AG09309 (cell line): Measurements from ENCODE around the gene DUSP7.

Experiments used
- DNase-seq: peaks from one replicate; pipeline ENCODE4 v3.0.0-alpha.2; 2010; ENCODE audit warnings: low read depth
- H3K4me3 ChIP-seq: 2 replicates; pipeline ENCODE4 v1.5.1; 2011; ENCODE audit warnings: mild to moderate bottlenecking, low read depth, low read length, moderate library complexity; ENCODE audit not compliant: control insufficient read depth
- TF ChIP-seq, protein P1 (sequence below): IDR thresholded peaks from 2 replicates; pipeline ENCODE4 v1.5.1; 2011; ENCODE audit warnings: mild to moderate bottlenecking, low read depth, low read length, inconsistent platforms; ENCODE audit not compliant: insufficient read depth, control insufficient read depth; ENCODE audit errors: missing control alignments

The DUSP7 gene

DNA sequence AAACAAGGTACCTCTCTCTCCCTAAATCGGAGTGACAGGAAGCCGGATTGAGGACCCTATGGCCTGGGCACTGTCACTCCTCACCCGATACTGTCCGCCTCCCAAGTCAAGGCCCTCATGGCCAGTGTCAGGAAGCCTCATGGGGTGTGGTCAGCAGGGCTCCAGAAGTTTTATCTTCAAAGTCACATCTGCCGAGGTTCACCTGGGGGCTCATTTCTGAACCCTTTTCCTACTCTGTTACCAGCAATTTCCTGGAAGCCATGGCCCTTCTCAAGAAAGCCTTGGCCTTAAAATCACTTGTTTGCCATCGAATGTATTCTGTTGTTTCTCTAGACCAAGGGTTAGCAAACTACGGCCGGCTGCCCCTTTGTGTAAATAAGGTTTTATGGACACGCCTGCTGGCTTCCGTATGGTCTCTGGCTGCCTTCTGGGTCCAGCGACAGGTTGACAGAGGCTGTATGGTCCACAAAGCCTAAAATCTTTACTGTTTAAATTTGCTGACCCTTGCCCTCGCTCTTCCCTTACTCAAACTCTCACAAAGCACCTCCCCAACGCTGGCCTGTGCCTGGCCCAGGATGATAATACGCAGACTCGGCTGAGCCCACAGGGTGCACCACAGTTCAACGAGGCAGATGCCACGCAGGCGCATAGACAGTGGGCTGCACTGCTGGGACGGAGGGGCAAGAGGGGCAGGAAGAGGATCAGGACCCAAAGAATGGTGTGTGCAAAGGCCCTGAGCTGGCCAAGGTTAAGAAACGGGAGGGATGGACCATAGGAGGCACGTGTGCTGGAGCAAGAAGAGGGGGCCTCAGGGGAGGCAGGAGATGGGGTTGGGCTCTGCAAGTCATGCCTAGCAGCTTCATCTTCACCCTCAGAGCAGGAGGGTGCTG is 24.7 kb upstream of the DUSP7 start:
- DNase-seq: no peak
- H3K4me3 ChIP-seq: no peak overlapping the region
- TF ChIP-seq, protein P1, sequence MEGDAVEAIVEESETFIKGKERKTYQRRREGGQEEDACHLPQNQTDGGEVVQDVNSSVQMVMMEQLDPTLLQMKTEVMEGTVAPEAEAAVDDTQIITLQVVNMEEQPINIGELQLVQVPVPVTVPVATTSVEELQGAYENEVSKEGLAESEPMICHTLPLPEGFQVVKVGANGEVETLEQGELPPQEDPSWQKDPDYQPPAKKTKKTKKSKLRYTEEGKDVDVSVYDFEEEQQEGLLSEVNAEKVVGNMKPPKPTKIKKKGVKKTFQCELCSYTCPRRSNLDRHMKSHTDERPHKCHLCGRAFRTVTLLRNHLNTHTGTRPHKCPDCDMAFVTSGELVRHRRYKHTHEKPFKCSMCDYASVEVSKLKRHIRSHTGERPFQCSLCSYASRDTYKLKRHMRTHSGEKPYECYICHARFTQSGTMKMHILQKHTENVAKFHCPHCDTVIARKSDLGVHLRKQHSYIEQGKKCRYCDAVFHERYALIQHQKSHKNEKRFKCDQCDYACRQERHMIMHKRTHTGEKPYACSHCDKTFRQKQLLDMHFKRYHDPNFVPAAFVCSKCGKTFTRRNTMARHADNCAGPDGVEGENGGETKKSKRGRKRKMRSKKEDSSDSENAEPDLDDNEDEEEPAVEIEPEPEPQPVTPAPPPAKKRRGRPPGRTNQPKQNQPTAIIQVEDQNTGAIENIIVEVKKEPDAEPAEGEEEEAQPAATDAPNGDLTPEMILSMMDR: no peak

DNA sequence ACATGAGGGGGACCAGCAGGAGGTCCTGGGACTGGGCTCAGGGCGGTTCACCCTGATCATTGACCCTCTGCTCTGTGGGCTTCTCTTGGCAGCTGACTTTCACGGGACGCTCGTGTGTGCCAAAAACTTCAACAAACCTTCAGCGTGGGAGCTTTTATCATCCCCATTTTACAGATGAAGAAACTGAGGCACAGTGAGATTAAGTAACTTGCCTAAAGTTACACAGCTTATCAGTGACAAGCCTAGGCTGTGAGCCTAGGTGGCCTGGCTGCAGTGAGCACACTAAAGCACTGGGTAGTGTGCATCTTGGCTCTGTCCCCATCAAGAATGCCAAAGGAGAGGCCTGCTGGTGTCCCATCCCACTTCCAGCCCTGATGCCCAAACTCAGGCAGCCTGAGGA is 23.6 kb upstream of the DUSP7 start:
- H3K4me3 ChIP-seq: no peak overlapping the region
- no peak for DNase-seq
- TF ChIP-seq, protein P1: no peak

DNA sequence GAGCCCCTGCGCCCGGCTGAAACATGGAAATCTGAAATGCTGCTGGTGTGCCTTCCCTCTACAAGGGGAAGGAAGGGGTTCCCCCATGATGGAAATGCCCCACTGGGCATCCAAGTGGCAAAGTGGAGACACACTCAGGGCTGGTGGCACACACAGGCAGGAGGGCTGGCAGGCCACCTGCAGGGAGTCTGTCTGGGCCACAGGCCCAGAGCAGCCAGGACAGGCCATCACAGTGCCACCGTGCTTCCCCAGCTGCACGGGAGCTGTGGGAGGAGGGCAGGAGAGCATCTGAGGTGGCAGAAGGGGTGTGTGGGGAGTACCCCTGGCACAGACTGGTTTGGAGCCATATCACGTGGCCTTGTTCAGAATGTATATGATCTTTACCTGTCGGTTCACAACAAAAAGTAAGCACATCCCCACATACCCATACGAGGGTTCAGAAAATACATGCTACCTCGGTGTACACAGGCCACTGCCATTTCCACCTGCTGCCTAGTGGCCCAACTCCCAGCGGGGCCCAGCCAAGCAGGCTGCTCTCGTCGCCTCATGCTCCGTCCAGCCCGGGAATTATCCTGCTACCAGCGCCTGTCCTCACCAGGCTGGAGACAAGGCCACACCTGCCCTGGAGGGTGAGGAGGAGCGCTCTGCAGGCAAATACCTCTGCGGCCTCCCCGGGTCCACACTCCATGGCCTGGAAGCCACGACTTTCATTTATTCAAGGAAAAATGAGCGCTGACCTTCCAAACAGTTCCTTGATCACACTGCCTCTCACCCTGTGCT is 22.6 kb upstream of the DUSP7 start:
- H3K4me3 ChIP-seq: no peak overlapping the region
- no peak for DNase-seq
- TF ChIP-seq, protein P1: no peak

DNA sequence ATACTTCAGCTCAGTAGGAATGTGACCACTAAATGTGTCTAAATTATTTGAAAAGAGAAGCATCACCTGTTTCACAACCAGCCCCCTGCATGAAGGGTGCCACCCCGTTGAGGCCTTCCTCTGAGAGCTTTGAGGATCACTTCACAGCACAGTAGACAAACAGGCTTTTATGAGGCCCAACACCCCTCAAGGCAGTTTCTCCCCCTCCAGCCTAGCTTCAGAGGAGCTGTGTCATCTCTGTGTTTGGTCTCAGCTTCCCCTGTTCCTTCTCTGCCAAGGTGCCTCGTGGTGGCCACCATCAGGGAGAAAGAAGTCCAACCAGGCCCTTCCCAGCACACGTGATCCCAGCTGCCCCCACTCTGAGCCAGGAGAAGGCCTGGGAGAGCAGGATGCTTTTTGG is 21.6 kb upstream of the DUSP7 start:
- DNase-seq: no peak
- TF ChIP-seq, protein P1: no peak
- no peak overlapping the region for H3K4me3 ChIP-seq

DNA sequence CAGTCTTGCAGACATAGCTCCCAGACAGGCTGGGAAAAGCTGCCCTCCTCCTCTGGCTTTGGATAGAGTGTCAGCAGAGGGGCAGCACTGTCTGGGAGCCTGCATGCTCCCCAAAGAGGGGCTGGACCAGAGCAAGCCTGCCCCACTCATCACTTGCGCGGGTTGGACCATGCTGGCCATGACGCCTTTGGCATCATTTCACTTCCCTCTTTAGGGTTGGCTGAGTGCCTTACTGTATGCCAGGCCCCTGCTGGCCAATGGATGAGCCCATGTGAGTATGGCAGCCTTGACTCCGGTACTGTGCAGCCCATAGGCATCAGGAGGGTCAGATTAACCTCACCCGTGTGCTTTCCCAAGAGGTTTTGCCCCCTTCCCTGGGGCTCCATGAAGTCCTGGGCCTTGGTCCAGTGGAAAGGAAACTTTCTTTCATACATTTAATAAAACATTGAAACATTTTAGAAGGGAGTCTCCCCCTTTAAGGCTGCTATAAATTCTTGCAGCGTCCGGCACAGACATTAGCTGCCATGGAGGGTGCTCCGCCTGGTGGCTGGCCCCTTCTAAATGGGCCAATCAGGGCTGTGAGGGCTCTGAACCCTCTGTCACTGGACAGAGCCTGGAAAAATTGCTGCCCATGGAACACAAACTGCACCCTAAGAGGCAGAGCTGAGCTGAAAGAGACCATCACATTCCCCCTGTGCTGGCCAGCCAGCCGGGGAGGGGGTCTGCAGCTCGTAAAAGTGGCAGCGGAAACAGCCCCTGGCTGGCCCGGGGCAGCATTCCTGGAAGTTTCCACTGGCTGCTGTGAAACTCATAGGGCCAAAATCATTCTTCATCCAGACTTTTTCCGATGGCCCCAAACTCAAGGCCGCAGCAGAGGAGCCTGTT is 20.8 kb upstream of the DUSP7 start:
- DNase-seq: no peak
- TF ChIP-seq, protein P1: no peak

DNA sequence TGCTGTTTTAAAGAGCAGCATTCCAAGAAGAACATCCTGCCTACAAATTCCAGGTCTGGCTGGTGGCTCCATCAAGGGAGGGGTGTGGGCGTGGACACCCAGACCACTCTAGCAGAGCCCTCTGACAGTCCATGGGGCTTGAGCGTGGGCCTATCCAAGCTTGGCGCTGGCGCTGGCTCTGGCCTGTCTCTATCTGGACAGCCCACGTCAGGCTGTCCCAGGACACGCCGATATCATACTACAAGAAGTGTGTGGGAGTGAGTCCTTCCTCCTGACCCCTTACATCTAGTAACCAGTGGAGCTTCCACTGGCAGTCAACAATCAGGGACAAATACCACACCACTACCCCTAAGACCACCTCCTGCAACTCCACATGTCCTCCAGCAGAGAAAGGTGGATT is 17.1 kb upstream of the DUSP7 start:
- DNase-seq: no peak
- TF ChIP-seq, protein P1: no peak
- no peak overlapping the region for H3K4me3 ChIP-seq

More for the DNA sequence above, 20.8 kb upstream of the DUSP7 start:
- no peak overlapping the region for H3K4me3 ChIP-seq
